SKM-1 treated with dmso at 0.1 percent for 144 hours (cell line): ENCODE data around the gene TMC4.
"Not testable (repeated sequence)": the region's sequence is repeated elsewhere in the genome, so short reads cannot be mapped to it uniquely, and the experiment has no call there.

Experiments used
- DNase-seq: peaks from one replicate; lab custom pipeline; 2025; ENCODE audit not compliant: unreplicated experiment; lab: John Stamatoyannopoulos, UW

TMC4 gene

DNA sequence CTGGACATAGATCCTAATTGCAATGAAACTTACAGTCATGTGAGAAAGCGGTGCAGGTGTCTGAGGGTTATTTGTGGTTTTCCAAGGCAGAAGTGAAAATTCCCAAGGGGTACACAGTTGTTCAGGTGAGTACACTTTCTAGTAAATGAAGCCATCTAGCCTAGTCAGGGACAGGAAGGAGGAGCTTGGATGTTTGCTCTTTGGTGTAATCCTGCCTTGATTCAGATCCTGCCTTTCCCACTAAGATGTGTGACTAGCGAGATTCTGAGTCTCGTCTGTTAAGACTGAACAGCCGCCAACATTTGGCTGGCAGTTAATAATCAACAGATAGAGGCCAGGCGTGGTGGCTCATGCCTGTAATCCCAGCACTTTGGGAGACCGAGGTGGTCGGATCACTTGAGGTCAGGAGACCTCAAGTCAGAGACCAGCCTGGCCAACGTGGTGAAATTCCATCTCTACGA is 30.2 kb upstream of the TMC4 start:
- no peak for DNase-seq

DNA sequence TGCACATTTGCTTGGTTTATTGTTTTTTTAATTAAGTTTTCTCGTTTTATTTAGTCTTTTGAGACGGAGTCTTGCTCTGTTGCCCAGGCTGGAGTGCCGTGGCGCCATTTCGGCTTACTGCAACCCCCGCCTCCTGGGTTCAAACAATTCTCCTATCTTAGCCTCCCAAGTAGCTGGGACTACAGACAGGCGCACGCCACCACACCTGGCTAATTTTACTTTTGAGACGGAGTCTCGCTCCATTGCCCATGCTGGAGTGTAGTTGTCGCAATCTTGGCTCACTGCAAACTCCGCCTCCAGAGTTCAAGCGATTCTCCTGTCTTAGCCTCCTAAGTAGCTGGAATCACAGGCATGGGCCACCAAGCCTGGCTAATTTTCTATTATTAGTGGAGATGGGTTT is 29.0 kb upstream of the TMC4 start:
- no peak for DNase-seq

DNA sequence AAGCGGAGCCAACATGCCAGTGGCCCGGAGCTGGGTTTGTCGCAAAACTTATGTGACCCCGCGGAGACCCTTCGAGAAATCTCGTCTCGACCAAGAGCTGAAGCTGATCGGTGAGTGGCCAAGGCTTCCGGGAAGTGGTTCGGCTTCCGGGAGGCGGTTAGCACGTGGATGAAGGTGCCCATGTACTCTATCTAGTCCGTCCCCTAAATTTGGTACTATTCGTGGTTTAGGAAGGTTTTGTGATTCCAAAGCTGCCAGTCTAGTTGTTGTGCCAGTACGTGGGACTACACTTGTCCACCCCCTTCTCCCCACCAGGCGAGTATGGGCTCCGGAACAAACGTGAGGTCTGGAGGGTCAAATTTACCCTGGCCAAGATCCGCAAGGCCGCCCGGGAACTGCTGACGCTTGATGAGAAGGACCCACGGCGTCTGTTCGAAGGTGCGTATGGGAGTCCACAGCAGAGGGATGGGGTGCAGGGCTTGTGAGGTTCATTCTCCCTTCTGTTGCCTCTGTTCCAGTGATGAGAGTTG is 28.3 kb upstream of the TMC4 start:
- DNase-seq, result no peak

DNA sequence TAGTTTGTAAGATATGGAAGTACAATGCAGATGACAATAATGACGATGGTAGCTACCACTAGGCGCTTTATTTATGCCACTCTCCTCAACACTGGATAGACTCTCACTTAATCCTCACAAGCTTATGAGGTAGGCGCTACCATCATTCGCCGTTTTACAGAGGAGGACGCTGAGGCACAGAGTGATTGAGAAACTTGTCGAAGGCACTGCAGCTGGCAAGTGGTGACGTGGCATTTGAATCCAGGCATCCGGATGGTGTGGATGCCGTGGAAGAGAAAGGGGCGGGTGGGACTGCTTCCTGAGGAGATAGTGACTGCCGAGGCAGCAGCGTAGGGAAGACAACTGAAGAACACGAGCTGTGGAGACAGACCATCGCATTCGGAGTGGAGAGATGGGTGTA is 26.4 kb upstream of the TMC4 start:
- no peak for DNase-seq

DNA sequence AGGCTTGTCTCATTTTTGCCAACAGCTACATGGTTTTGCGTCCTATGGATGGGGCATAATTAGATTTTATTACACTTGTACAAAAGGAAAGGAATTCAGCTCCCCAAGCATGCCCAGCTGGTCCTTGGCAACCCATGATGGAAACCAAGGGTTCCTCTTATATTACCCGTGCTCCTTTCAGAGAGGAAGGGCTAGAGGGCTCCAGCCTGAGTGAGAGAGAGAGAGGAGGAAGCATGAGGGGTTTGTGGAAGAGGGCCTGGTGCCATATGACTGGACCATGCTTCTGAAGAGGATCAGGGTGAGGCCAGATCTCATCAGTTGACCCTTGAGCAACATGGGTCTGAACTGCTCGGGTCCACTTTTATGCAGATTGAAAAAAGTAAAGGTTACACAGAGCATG is 24.2 kb upstream of the TMC4 start:
- no peak for DNase-seq

DNA sequence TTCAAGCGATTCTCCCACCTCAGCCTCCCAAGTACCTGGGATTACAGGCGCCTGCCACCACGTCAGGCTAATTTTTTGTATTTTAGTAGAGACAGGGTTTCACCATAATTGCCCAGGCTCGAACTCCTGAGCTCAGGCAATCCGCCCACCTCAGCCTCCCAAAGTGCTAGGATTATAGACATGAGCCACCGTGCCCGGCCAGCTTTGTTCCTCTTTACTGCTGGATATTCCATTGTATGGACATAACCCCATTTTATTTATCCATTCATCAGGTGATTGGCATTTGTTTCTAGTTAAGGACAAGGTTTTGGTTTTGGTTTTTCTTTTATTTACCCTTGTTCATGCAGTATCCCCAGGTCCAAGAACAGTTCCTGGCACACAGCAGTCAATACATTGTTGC is 23.6 kb upstream of the TMC4 start:
- no peak for DNase-seq

DNA sequence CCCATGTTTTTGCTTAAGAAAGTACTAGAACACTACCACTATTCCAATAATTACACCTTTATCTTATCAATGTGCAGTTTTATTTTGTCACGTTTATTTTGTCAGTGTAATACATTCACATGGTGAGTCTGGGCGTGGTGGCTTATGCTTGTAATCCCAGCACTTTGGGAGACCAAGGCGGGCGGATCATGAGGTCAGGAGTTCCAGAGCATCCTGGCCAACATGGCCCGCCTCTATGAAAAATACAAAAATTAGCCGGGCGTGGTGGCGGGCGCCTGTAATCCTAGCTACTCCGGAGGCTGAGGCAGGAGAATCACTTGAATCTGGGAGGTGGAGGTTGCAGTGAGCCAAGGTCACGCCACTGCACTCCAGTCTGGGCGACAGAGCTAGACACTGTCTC is 21.5 kb upstream of the TMC4 start:
- DNase-seq, result not testable (repeated sequence)

DNA sequence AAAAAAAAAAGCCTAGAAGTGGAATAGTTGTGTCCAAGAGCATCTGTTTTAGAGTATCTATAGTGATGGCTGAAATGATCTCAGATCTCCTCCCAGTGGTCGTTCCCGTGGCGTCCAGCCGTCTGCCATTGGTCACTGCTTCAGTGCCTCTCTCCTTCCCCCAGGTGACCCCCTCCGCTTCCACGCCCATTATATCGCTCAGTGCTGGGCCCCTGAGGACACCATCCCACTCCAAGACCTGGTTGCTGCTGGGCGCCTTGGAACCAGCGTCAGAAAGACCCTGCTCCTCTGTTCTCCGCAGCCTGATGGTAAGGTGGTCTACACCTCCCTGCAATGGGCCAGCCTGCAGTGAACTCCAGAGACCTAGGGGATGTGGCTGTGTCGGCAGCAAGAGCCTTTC is 20.1 kb upstream of the TMC4 start:
- DNase-seq, result no peak

DNA sequence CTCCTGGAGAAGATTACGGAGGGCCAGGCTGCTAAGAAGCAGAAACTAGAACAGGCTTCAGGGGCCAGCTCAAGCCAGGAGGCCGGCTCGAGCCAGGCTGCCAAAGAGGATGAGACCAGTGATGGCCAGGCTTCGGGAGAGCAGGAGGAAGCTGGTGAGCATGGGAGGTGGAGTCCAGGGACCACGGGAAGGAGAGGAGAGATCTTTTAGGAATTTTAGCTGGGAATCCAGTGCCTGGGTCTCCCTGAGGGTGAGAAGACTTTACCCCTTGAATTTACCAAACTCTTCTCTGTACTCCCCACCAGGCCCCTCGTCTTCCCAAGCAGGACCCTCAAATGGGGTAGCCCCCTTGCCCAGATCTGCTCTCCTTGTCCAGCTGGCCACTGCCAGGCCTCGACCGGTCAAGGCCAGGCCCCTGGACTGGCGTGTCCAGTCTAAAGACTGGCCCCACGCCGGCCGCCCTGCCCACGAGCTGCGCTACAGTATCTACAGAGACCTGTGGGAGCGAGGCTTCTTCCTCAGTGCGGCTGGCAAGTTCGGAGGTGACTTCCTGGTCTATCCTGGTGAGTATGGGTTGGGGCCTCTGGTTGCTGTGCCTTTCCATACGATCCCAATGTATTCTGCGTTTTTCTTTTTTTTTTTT is 19.0 kb upstream of the TMC4 start:
- DNase-seq, result no peak

DNA sequence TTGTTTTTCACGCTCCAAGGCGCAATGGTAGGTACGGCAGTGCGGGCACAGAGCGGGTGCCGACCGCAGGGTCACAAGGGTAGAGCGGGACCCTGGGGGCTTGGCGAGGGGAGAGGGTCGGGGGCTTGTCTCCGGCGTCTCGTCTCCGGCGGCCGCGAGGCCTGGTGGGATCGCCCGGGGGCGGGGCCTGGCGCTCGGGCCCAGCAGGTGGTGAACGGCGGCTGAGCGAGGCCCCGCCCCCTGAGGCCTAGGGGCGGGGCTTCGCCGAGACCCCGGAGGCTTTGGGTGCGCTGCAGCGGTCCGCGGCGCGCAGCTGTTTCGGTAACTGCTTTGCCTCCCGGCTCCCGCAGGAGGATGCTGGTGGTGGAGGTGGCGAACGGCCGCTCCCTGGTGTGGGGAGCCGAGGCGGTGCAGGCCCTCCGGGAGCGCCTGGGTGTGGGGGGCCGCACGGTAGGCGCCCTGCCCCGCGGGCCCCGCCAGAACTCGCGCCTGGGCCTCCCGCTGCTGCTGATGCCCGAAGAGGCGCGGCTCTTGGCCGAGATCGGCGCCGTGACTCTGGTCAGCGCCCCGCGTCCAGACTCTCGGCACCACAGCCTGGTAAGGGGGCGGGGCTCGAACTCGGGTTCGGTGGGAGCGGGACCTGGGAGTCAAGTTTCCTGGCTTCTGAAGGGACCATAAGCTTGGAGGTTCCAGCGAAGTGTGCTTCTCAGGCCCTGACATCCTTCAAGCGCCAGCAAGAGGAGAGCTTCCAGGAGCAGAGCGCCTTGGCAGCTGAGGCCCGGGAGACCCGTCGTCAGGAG is 18.3 kb upstream of the TMC4 start, which contains the start of gene TSEN34:
Gene TSEN34 (plus strand): TSS at position 298 of the 800 bp plus-strand sequence. CDS start 57 bp downstream, at position 355.
- peak; percentile 49 for DNase-seq

DNA sequence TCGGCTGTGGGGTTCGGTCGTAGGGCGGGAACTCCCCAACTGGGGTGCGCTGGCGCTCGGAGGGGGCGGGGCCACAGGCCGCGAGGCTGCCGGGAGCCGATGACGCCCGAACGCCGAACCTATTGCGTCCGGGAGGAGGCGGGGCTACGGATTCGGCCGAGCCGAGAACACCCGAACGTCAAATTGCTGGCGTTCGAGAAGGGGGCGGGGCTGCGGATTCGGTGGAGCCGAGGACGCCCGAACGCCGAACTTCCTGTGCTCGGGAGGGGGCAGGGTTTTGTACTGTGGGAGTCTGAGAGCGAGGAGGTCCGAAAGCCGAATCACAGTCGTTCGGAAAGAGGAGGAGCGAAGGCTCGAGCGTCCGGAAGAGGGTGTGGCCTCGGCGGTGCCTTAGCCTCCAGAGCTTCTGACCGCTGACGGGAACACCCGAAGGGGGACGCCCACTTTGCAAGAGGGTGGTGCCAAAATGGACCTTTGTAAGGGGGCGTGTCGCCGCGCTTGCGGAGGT is 17.6 kb upstream of the TMC4 start:
- peak; percentile 93 for DNase-seq

DNA sequence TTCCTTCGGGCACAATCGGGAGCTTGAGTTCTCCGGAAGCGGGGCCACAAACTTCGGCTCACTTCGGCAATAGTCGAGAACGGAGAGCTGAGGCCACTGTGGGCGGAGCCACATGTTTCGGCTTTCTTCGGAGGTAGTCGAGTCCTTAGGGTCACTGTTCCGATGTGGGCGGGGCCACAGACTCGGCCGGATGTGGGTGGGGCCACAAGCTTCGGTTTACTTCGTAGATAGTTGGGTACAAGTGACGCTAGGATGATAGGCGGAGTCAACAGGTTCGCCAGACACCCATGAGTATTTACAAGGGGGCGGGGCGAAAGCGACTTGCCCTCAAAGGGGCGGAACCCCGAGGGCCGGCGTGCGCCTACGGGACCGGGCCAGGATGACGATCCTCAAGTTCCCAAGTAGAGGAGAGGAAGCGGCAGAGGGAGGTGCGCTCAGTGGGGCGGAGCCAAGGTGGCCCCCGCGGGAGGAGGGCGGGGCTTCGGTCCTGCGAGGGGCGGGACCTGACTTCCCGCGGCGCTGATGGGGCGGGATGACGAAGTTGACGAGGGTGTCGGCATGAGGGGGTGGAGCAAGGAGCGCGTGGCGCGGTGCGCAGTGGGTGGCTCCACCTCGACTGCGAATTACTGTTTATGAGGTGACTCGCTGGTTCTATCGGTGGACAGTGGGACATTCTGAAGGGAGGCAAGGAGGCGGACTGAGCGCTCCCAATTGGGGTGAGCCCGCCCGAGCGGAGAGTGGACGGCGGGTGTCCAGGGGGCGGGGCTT is 17.0 kb upstream of the TMC4 start:
- DNase-seq, result peak; percentile 99

DNA sequence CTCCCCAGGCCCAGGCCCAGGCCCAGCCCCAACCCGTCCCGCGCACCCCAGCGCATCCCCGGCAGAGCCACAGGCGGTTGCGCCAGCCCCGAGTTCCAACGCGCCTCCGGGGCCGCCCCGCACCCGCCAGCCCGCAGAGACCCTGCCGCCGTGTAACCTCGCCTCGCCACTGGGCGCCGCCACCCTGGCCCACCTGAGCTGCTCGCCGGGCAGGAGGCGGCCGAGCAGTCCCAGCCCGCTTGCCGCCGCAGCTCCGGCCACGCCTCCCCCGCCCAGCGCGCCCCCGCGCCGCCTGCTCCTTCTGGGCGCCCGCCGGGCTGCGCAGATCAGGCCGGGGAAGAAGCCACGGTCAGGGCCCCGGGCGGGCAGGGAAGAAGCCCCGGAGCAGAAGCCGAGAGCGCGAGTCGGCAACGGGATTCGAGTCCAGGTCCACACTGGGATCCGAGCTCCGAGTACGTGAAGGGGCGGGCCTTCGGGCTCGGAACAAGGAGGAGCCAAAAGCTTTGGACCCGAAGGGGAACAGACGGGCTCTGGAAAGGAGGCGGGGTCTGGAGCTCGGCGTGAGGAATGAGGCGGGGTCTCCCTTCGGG is 16.3 kb upstream of the TMC4 start, which contains the start of gene MBOAT7:
Gene MBOAT7 (minus strand): TSS at position 436 of the 590 bp plus-strand sequence. CDS start 1,072 bp downstream, outside the sequence.
- DNase-seq, result peak; percentile 99

DNA sequence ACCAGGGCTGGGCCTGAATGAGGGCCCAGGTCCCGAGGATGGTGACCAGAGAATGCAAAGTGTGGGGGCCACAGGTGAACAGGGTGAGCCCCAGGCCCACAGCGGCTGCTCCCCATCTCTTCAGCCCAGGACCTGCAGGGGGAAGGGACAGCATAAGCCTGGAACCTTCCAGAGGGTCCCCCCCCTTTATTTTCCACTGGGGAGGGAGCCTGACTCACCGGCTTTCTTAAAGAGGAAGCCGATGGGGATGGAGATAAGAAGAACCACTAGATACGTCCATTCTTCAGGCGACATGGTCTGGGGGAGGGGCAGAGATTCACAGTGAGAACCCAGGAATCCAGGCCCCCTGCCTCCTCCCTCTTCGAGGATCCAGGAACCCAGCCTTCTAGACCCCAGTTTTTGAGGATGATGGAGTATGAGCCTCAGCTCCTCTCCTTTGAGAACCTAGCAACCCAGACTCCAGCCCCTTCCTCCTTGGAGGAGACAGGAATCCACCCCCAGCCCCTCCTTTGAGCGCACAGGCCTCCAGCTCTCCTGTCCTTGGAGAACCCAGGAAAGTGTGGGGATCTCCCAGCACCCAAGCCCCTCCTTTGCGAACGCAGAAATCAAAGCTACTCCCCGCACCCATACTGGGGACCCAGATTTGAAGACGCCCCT is 15.4 kb upstream of the TMC4 start:
- DNase-seq, result peak; percentile 32

DNA sequence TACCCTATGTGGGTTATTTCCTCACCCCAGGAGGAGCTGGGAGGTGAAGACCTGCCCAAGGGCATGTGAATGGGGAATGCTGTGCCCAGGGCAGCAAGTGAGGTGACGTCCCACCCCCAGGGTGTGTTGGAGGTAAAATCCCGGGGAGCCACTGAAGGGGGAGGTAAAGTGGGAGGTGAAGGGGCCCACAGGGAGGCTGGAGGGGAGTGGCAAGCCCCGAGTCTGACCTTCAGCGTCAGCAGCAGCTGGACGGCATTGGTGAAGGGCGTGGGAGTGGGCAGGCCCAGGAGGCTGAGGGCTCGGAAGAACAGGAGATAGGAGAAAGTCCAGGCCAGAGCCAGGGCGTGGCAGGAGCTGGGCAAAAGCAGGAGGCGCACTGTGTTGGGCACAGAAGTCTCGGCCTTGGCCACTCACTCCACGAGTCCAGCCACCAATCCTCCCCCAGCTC is 14.0 kb upstream of the TMC4 start:
- DNase-seq, result no peak

DNA sequence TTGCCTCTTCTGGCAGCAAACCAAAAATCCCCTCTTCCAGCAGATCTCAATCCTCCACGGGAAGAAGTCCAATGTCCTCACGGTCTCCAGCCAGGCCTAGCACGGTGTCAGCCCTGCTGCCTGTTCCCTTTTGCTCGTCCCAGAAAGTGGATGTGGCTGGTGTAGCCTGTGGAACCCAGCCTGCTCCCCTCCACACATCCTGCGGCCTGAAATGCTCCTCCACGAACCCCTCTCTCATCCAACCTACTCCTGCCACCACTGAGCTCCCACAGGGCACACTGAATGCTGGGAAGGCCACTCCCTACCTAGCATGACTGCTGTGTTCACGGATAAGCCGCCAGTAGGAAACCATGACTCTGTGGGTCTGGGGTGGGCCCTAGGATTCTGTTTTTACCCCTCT is 13.4 kb upstream of the TMC4 start:
- no peak for DNase-seq

DNA sequence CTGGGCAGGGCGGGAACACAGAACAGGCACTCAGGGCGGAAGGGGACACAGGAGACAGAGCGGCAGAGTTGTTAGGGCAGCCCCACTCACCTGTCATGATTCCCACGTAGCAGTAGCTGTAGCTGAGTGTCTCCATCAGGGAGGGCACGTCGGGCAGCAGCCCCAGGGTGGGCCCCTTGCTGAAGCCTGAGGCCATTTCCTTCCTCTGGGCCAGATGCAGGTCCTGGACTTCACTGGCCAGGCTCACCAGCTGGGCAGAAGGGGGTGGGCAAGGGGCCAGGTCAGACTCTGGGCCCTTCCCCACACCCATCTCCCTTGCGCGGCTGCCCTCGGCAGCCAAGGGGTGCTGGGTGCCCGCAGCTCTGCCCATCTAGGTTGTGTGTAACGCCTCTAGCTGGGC is 10.5 kb upstream of the TMC4 start:
- DNase-seq, result no peak

DNA sequence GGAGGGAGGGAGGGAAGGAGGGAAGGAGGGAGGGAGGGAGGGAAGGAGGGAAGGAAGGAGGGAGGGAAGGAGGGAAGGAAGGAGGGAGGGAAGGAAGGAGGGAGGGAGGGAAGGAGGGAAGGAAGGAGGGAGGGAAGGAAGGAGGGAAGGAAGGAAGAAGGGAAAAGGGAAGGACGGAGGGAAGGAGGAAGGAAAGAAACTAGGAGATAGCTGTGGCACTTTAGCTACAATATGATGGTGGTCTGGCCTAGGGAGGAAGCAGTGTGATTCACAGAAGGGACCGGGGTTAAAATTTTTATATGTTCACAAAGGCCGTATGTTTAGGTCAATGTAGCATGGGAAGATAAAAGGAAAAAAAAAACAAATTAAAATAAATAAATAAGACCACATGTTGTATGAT is 8.9 kb upstream of the TMC4 start:
- not testable (repeated sequence) for DNase-seq

DNA sequence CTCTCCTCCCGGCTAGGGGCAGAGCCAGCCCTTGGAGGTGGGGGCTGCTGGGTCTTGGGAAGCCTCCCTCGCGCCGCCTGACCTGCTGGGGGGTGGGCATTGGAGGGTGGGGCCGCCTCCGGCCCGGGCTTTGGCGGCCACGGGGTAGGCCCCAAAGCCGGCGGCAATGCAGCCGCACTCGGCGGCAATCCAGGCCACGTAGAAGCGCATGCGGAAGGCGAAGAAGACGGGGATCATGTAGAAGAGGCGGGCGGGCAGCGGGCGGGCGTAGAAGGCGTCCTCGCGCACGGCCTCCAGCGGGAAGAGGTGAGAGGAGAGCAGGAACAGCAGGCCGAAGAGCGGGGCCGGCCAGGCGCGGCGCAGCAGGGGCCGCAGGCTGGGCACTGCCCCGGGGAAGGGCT is 7.7 kb upstream of the TMC4 start:
- DNase-seq, result no peak

DNA sequence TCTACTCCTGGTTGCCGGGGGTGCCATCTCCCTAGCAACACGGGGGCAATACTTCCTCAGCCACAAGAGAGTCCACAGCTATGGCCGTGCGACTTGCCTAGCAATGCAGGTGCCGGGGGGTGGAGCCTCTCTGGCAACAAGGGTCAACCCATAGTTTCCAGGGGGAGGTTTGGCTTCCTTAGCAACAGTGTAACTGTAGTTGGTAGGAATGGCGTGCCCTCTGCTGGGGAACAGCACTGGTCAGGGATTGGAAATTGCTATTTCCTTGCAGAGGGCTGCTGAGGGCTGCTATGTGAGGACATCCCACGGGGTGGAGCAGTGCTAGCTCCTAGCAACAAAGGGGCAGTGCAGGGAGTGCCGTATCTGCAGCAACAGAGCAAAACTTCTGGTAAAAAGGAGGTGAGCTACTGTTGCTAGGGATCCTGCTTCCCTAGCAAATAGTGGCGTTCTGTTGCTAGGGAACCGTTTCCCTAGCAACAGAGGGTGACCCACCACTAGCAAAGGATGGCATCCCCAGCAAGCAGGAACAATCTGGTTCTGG is 7.0 kb upstream of the TMC4 start:
- DNase-seq, result no peak
